ENCODE data around the gene CHCHD6.

Gene CHCHD6

DNA sequence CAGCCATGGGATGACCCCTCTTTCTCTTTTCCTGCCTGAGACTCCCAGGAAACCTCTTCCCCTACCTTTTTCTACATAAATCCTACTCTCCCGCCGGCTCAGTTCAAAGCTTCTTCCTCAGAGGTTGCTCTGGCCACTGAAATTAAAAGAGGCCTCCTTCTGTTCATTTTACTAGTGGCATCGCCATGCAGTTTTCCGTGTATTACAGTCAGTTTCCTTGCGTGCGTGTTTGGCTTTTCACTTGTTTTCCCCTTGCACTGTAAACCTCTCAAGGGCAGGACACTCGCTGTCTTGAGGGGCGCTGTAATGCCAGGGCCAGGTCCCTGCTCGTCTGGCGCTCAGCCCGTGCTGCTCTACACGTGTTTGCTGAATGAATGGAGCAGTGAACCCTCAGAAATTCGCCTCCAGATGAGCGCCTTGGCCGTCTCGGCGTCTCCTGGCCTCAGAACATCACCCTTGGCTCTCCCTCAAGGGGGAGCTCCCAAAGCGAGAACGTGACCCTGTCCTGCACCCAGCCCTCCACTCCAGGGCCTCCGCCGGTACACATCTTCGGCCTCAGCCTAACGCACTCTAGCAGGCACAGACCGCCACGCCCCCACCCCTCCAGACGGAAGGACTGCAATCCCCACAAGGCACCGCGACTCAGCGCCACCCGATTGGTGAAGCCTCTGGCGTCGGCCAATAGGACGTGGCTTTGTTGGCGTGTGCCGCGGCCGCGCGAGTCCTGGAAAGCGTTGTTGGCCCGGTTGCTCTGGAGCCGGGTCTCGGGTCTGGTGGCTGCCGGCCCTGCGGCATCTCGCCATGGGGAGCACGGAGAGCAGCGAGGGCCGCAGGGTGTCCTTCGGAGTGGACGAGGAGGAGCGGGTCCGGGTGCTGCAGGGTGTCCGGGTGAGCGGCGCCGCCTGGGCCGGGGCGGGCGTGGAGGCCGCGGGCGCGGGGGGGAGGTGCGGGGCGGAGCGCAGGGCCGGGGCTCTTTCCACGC, at the start of gene CHCHD6:
Gene CHCHD6 (plus strand): TSS at position 729 of the 982 bp plus-strand sequence. CDS start 73 bp downstream, at position 802.
- peak; percentile 30 for TF ChIP-seq CTCF (conservative IDR thresholded peaks at IDR 0.05)

GRCh38 chr3:126654571-126655383, 49.3 kb upstream of the CHCHD6 start, which contains the start of gene TXNRD3:
TSS of gene TXNRD3 (minus strand) at chr3:126655124.
- peak within 1 kb of the TSS; percentile 86 for H3K27ac ChIP-seq
- peak; percentile 46 for TF ChIP-seq CTCF (conservative IDR thresholded peaks at IDR 0.05)

More for the DNA sequence above, at the start of gene CHCHD6:
- H3K27ac ChIP-seq = peak within 1 kb of the TSS; percentile 65

DNA sequence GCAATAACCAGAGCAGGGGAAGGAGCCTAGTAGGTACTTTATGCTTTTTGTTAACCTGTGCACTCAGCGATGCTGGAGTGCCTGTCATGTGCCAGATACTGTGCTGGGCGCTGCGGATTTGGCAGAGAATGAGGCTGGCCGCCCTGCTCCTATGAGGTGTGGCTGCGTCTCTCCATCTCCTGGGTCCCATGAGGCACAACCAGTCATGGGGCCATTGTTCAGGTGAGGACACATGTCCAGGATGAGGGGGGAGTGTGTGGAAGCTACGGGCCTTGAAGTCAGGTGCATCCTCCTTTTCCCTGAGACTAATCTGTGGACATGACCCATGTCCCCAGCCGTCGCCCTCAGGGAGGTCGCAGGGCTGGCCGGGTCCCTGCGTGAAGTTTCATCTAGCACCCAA, 48.2 kb upstream of the CHCHD6 start:
- peak overlapping the region; percentile 86; the same call in 1 of the 2 replicates for H3K27ac ChIP-seq
- no peak for TF ChIP-seq CTCF (conservative IDR thresholded peaks at IDR 0.05)

- no peak overlapping the region for H3K27ac ChIP-seq
- TF ChIP-seq CTCF (conservative IDR thresholded peaks at IDR 0.05) = no peak
Measured at GRCh38 chr3:126656371-126657134, 47.5 kb upstream of the CHCHD6 start.

DNA sequence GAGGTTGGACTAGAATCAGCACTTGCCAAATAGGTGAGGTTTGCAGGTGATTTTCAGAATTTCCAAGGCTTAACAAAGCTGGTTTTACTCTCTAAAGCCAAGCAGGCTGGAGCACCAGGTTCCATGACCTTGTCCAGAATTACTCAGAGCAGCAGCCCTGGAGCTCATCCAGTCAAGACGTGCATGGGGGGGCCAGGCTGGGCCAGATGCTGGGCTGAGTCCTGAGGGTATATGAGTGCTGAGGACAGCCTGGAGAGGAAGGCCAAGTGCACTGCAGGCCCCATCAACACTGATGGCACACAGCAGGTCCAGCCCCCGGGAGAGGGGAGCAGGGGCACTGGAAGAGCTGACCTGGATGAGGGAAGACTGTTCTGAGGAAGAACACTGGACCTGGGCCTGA, 46.1 kb upstream of the CHCHD6 start:
- TF ChIP-seq CTCF (conservative IDR thresholded peaks at IDR 0.05) = no peak
- H3K27ac ChIP-seq = no peak overlapping the region

DNA sequence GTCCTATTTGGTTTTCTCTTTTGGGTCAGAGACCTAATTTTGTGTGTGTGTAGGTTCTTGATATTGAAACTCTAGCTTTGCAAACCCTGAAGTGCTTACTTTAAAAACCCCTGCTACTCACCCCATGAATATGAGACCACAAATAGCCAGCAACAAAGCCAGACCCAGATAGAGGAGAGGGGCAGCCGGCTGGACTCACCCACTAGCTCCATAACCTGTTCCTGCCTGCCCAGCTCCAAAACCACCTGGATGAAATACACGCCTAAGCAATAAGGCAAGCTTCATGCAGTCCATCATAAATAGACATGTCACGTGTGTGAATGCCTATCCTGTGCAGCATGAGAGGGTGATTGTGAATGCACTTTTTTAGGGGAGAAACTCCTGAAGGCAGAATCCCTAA, 45.5 kb upstream of the CHCHD6 start:
- no peak overlapping the region for H3K27ac ChIP-seq
- TF ChIP-seq CTCF (conservative IDR thresholded peaks at IDR 0.05) = no peak
